Measurements from ENCODE around the gene LRIT1. TPM values are rescaled to one million over a fixed set of nuclear protein-coding genes. Genes with fewer than 3 reads are reported as not detected.

The LRIT1 gene
- total RNA-seq, 1 donor from 2014 or later = not detected

DNA sequence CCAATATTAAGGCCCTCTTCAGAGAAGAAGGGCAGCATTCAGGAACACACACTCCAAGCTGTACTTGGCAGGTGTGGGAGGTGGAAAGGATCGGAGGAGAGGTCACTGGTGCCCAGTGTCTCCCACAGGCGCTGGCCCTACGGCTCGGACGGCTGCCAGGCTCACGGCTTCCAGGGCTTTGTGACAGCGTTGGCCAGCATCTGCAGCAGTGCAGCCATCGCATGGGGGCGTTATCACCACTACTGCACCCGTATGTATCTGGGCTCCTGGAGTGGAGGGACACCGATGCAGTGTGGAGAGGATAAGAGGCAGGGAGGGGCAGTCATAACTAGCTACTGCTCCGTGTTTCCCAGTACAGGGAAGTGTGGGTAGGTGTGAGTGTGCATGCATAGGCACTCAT is 7.4 kb upstream of the LRIT1 start:
- POLR2A ChIA-PET = no interaction called here
- Mint-ChIP-seq H3K27me3 (peaks cover 8% of the 10 kb centered on the region), H3K27ac (no peak overlapping the region), H3K4me1 (no peaks in the 10 kb centered on the region), H3K9me3 (peaks cover 3% of the 10 kb centered on the region), H3K4me3 (no peak overlapping the region), H3K36me3 (ENCODE audit: low read depth) (no peaks in the 10 kb centered on the region)
- ATAC-seq (ENCODE audit: low read depth) = no peak
- CTCF ChIA-PET = no interaction called here
- TF ChIP-seq, protein P1, sequence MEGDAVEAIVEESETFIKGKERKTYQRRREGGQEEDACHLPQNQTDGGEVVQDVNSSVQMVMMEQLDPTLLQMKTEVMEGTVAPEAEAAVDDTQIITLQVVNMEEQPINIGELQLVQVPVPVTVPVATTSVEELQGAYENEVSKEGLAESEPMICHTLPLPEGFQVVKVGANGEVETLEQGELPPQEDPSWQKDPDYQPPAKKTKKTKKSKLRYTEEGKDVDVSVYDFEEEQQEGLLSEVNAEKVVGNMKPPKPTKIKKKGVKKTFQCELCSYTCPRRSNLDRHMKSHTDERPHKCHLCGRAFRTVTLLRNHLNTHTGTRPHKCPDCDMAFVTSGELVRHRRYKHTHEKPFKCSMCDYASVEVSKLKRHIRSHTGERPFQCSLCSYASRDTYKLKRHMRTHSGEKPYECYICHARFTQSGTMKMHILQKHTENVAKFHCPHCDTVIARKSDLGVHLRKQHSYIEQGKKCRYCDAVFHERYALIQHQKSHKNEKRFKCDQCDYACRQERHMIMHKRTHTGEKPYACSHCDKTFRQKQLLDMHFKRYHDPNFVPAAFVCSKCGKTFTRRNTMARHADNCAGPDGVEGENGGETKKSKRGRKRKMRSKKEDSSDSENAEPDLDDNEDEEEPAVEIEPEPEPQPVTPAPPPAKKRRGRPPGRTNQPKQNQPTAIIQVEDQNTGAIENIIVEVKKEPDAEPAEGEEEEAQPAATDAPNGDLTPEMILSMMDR (IDR thresholded peaks at IDR 0.05) = no peak
- no peak for DNase-seq
- intact Hi-C loops (cut with micrococcal nuclease) = no loop called here

DNA sequence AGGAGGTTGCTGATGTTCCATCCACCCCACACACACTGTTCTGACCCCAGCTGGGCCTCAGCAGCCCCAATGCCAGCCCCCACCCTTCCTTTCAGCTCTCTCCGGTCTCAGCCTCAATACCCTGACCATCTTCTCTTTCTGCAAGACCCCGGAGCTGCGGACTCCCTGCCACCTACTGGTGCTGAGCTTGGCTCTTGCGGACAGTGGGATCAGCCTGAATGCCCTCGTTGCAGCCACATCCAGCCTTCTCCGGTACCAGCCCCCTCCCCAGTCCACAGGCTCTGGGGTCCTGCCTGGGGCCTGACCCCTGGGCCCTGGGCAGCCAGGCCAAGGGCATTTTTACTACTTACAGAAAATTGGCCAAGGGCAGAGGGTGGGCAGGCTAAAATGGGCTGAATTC is 6.2 kb upstream of the LRIT1 start:
- Mint-ChIP-seq H3K9me3 (peaks cover 3% of the 10 kb centered on the region), H3K27me3 (peaks cover 8% of the 10 kb centered on the region), H3K36me3 (ENCODE audit: low read depth) (no peaks in the 10 kb centered on the region), H3K27ac (no peak overlapping the region), H3K4me3 (no peak overlapping the region), H3K4me1 (no peaks in the 10 kb centered on the region)
- ChIA-PET POLR2A (no interaction called here), CTCF (no interaction called here)
- TF ChIP-seq, protein P1 (IDR thresholded peaks at IDR 0.05) = no peak
- intact Hi-C loops (cut with micrococcal nuclease) = no loop called here
- DNase-seq (no peak), ATAC-seq (ENCODE audit: low read depth) (no peak)

DNA sequence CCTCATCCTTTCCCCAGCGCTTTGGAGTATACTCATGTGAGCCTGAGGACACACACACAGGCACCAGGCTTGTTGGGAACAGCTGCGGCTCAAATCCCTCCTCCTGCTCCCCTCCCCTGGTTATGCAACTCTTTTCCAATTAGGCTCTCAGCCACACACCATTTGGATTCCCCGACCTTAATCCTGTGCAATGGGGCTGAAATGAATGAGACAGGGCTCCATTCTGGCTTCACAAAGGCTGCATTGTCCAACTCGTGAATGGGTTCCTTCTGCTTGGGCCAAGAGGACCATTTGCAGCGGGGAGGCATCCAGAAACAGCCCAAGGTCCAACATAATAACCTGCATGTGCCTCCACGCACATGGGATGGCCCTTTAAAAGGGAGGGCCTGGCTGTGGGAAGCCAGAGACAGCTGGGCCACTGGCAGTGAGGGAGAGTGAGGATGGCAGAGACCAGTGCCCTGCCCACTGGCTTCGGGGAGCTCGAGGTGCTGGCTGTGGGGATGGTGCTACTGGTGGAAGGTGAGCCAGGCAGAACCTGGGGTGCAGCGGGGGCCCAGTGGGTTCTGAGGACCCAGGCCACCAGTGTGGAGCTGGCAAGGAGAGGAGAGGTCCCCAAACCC is 3.4 kb upstream of the LRIT1 start, which contains the start of gene RGR:
RGR (plus strand) TSS at position 403 of the 620 bp plus-strand sequence; CDS start at position 441, 38 bp downstream.
- ChIA-PET CTCF (no interaction called here), POLR2A (no interaction called here)
- TF ChIP-seq, protein P1 (IDR thresholded peaks at IDR 0.05) = no peak
- H3K9me3 Mint-ChIP-seq = no peaks in the 10 kb centered on the region
- DNase-seq (no peak), ATAC-seq (ENCODE audit: low read depth) (no peak)
- peaks cover 3% of the 10 kb centered on the region for H3K27me3 Mint-ChIP-seq
- no peaks in the 10 kb centered on the region for H3K36me3 Mint-ChIP-seq (ENCODE audit: low read depth)
- H3K4me3 Mint-ChIP-seq = no peak within 1 kb of the TSS
- intact Hi-C loops (cut with micrococcal nuclease) = no loop called here
- H3K4me1 Mint-ChIP-seq = no peaks in the 10 kb centered on the region
- H3K27ac Mint-ChIP-seq = no peak within 1 kb of the TSS

DNA sequence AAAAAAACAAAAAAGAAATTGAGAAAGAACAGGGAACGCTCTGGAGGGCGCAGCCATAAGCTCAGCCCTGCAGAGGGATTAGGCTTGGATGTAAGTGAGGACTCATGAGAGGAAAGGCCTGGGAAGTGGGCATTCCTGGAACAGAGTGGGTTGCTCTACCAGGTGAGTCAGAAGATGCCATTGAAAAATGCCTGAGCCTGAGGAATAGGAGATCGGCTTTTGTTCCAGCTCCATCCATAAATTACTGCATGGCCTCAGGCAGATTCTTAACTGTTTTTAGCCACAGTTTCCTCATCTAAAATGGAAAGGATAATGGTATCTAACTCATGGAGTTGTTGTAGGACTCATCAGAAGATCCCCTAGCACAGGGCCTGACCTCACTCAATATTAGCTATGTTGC is 2.4 kb upstream of the LRIT1 start:
- TF ChIP-seq, protein P1 (IDR thresholded peaks at IDR 0.05) = no peak
- ChIA-PET POLR2A (no interaction called here), CTCF (interaction anchor here (0.7 to 1.0 kb wide), 2 partner anchors 10 to 13 kb away, joined by 3 to 4 read pairs; no protein-coding TSS in a partner anchor)
- H3K27ac Mint-ChIP-seq = no peak overlapping the region
- H3K36me3 Mint-ChIP-seq (ENCODE audit: low read depth) = no peaks in the 10 kb centered on the region
- intact Hi-C loops (cut with micrococcal nuclease) = no loop called here
- no peak overlapping the region for H3K4me3 Mint-ChIP-seq
- ATAC-seq (ENCODE audit: low read depth) = no peak
- no peaks in the 10 kb centered on the region for H3K4me1 Mint-ChIP-seq
- no peaks in the 10 kb centered on the region for H3K9me3 Mint-ChIP-seq
- H3K27me3 Mint-ChIP-seq = peaks cover 3% of the 10 kb centered on the region
- no peak for DNase-seq

DNA sequence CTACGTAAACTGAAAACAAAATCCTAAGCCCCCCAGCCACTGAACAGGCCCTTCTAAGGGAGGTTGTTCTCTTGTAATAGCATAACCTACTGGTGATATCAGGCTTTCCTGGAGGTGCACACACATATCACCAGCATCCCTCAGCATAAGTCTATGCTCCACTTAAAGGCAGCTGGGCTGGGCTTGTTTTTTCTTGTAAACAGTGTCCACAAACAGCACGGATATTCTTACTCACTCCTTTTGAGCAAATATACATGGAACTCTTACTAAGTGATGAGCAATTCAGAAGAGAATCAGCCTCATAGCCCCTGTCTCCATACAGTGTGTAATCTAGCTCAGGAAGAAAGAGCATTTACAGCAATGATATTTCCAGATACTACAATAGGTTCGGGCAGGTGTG is 2.4 kb downstream of the LRIT1 start:
- POLR2A ChIA-PET = no interaction called here
- intact Hi-C loops (cut with micrococcal nuclease) = no loop called here
- Mint-ChIP-seq H3K36me3 (ENCODE audit: low read depth) (no peaks in the 10 kb centered on the region), H3K9me3 (no peaks in the 10 kb centered on the region), H3K27me3 (peaks cover 13% of the 10 kb centered on the region), H3K4me1 (no peaks in the 10 kb centered on the region), H3K4me3 (no peak overlapping the region), H3K27ac (no peak overlapping the region)
- DNase-seq = no peak
- no peak for ATAC-seq (ENCODE audit: low read depth)
- CTCF ChIA-PET = no interaction called here
- TF ChIP-seq, protein P1 (IDR thresholded peaks at IDR 0.05) = no peak
